Measurements from ENCODE around the gene HLA-DMA. TPM values are rescaled to one million over a fixed set of nuclear protein-coding genes. Genes with fewer than 3 reads are reported as not detected.

HLA-DMA gene
- polyA plus RNA-seq, 1 experiment: 7.1 TPM

DNA sequence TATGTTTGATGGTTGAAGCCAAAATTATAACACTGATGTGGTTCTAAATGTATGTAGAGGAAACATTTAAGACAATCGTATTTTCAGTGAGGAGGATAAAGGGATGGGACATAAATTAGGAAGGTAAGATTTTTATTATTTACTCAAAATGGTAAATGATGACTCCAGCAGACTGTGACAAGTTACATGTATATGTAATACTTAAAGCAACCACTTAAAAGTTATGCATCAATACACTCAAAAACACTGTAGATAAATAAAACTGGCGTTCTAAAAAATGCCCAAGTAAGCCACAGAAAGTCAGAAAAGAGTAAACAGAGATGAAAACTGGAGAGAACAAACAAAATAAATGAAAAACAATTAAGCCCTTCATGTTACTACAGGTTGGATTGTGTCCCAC is 30.8 kb downstream of the HLA-DMA start:
- TF ChIP-seq, protein P1, sequence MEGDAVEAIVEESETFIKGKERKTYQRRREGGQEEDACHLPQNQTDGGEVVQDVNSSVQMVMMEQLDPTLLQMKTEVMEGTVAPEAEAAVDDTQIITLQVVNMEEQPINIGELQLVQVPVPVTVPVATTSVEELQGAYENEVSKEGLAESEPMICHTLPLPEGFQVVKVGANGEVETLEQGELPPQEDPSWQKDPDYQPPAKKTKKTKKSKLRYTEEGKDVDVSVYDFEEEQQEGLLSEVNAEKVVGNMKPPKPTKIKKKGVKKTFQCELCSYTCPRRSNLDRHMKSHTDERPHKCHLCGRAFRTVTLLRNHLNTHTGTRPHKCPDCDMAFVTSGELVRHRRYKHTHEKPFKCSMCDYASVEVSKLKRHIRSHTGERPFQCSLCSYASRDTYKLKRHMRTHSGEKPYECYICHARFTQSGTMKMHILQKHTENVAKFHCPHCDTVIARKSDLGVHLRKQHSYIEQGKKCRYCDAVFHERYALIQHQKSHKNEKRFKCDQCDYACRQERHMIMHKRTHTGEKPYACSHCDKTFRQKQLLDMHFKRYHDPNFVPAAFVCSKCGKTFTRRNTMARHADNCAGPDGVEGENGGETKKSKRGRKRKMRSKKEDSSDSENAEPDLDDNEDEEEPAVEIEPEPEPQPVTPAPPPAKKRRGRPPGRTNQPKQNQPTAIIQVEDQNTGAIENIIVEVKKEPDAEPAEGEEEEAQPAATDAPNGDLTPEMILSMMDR (IDR thresholded peaks at IDR 0.05; ENCODE audit: low read depth, low read length): no peak
- ChIA-PET CTCF (interaction anchor here (3.2 kb wide), 1 partner anchor 11 kb away, joined by 23 read pairs; no protein-coding TSS in a partner anchor), POLR2A (no interaction called here)
- DNase-seq (ENCODE audit: low read depth, low spot score): no peak
- no peak overlapping the region for H3K27ac ChIP-seq (ENCODE audit: low read depth, low read length)
- H3K27me3 ChIP-seq (ENCODE audit: control insufficient read depth, insufficient read depth, low read length): peaks cover 18% of the 10 kb centered on the region
- no peaks in the 10 kb centered on the region for H3K9me3 ChIP-seq (ENCODE audit: control insufficient read depth, insufficient read depth, low read length)
- no peak overlapping the region for H3K4me3 ChIP-seq (ENCODE audit: low read depth, low read length)

- ChIA-PET CTCF (interaction anchor here (1.0 to 3.2 kb wide), 6 partner anchors 13 to 82 kb away, joined by 3 to 23 read pairs (median 4); partner anchors contain the start of gene TAP2), POLR2A (no interaction called here)
- TF ChIP-seq, protein P1 (IDR thresholded peaks at IDR 0.05; ENCODE audit: low read depth, low read length): no peak
- H3K27me3 ChIP-seq (ENCODE audit: control insufficient read depth, insufficient read depth, low read length): peaks cover 18% of the 10 kb centered on the region
- no peak for DNase-seq (ENCODE audit: low read depth, low spot score)
- H3K27ac ChIP-seq (ENCODE audit: low read depth, low read length): no peak overlapping the region
- H3K4me3 ChIP-seq (ENCODE audit: low read depth, low read length): no peak overlapping the region
- H3K9me3 ChIP-seq (ENCODE audit: control insufficient read depth, insufficient read depth, low read length): no peaks in the 10 kb centered on the region
Measured at GRCh38 chr6:32920715-32921114, 32.2 kb downstream of the HLA-DMA start.

- H3K9me3 ChIP-seq (ENCODE audit: control insufficient read depth, insufficient read depth, low read length): no peaks in the 10 kb centered on the region
- DNase-seq (ENCODE audit: low read depth, low spot score): no peak
- POLR2A ChIA-PET: interaction anchor here (1.4 kb wide), 1 partner anchor 59 kb away, joined by 4 read pairs; no protein-coding TSS in a partner anchor
Measured at GRCh38 chr6:32912951-32913350, 39.9 kb downstream of the HLA-DMA start.

GRCh38 chr6:32908897-32909296 is 44.0 kb downstream of the HLA-DMA start:
- ChIA-PET CTCF (interaction anchor here (0.9 to 2.7 kb wide), 2 partner anchors 24 to 76 kb away, joined by 4 to 9 read pairs; no protein-coding TSS in a partner anchor), POLR2A (no interaction called here)
- TF ChIP-seq, protein P1 (IDR thresholded peaks at IDR 0.05; ENCODE audit: low read depth, low read length): no peak
- H3K27ac ChIP-seq (ENCODE audit: low read depth, low read length): no peak overlapping the region
- H3K4me3 ChIP-seq (ENCODE audit: low read depth, low read length): no peak overlapping the region
- H3K9me3 ChIP-seq (ENCODE audit: control insufficient read depth, insufficient read depth, low read length): no peaks in the 10 kb centered on the region
- DNase-seq (ENCODE audit: low read depth, low spot score): no peak
- peaks cover 2% of the 10 kb centered on the region for H3K27me3 ChIP-seq (ENCODE audit: control insufficient read depth, insufficient read depth, low read length)

More at GRCh38 chr6:32912951-32913350, 39.9 kb downstream of the HLA-DMA start:
- no peak overlapping the region for H3K27ac ChIP-seq (ENCODE audit: low read depth, low read length)
- TF ChIP-seq, protein P1 (IDR thresholded peaks at IDR 0.05; ENCODE audit: low read depth, low read length): no peak
- CTCF ChIA-PET: interaction anchor here (0.7 to 2.0 kb wide), 4 partner anchors 21 to 72 kb away, joined by 3 to 15 read pairs (median 6); partner anchors contain the start of gene TAP1
- no peak overlapping the region for H3K4me3 ChIP-seq (ENCODE audit: low read depth, low read length)
- peaks cover 2% of the 10 kb centered on the region for H3K27me3 ChIP-seq (ENCODE audit: control insufficient read depth, insufficient read depth, low read length)

GRCh38 chr6:32906539-32906938 is 46.4 kb downstream of the HLA-DMA start:
- Histone ChIP-seq H3K27ac (ENCODE audit: low read depth, low read length) (no peak overlapping the region), H3K9me3 (ENCODE audit: control insufficient read depth, insufficient read depth, low read length) (no peaks in the 10 kb centered on the region), H3K4me3 (ENCODE audit: low read depth, low read length) (no peak overlapping the region), H3K27me3 (ENCODE audit: control insufficient read depth, insufficient read depth, low read length) (no peaks in the 10 kb centered on the region)
- CTCF ChIA-PET: interaction anchor here (0.8 to 4.0 kb wide), 4 partner anchors 27 to 78 kb away, joined by 3 to 26 read pairs (median 6); no protein-coding TSS in a partner anchor
- TF ChIP-seq, protein P1 (IDR thresholded peaks at IDR 0.05; ENCODE audit: low read depth, low read length): no peak
- no peak for DNase-seq (ENCODE audit: low read depth, low spot score)
- POLR2A ChIA-PET: no interaction called here

Measured in AG04450 (cell line).